SJSA1 (cell line): ENCODE data around the gene RNH1. TPM values are rescaled to one million over a fixed set of nuclear protein-coding genes. Genes with fewer than 3 reads are reported as not detected.

Source experiments
- DNase-seq, 2 experiments: peaks; one replicate each; pipeline ENCODE4 v3.0.0-alpha.2; 2015 to 2020; ENCODE audit warnings: low spot score in 2 of 2, low read depth in 1 of 2
- H3K27ac ChIP-seq: fragments of 250-450 bp; sonication (Bioruptor Pico); 2 replicates; pipeline ENCODE4 v1.5.1; 2020; ENCODE audit warnings: mild to moderate bottlenecking, moderate library complexity
- H3K27me3 ChIP-seq: fragments of 250-450 bp; sonication (Bioruptor Pico); replicated peaks from 2 replicates; pipeline ENCODE4 v1.5.1; 2020; ENCODE audit warnings: mild to moderate bottlenecking, moderate library complexity
- H3K36me3 ChIP-seq: fragments of 250-450 bp; sonication (Bioruptor Pico); 2 replicates; pipeline ENCODE4 v1.5.1; 2020; ENCODE audit warnings: mild to moderate bottlenecking
- H3K4me1 ChIP-seq: fragments of 250-450 bp; sonication (Bioruptor Pico); replicated peaks from 2 replicates; pipeline ENCODE4 v1.6.1; 2021; ENCODE audit warnings: mild to moderate bottlenecking
- H3K4me3 ChIP-seq: fragments of 250-450 bp; sonication (Bioruptor Pico); 2 replicates; pipeline ENCODE4 v1.5.1; 2020; ENCODE audit warnings: mild to moderate bottlenecking
- H3K9me3 ChIP-seq: fragments of 250-450 bp; sonication (Bioruptor Pico); replicated peaks from 2 replicates; pipeline ENCODE4 v1.5.1; 2020; ENCODE audit warnings: mild to moderate bottlenecking
- total RNA-seq: library from RNA; depleted of rRNA; stranded (reverse); fragments of >200 nt; shearing (Covaris generic); gene quantifications from 2 replicates; pipeline ENCODE4 v1.2.3, GENCODE V29; 2014; rRNA removed

Gene RNH1
- total RNA-seq, 1 experiment from 2014 or later: 137 TPM

- Histone ChIP-seq H3K9me3 (no peaks in the 10 kb centered on the region), H3K27ac (no peak overlapping the region), H3K4me3 (no peak overlapping the region), H3K36me3 (peaks cover 5% of the 10 kb centered on the region), H3K4me1 (peaks cover 17% of the 10 kb centered on the region), H3K27me3 (no peaks in the 10 kb centered on the region)
- no peak for DNase-seq
Observed at GRCh38 chr11:451738-452137, 55.3 kb downstream of the RNH1 start.

GRCh38 chr11:450809-451451 is 56.1 kb downstream of the RNH1 start:
- Histone ChIP-seq H3K27me3 (no peaks in the 10 kb centered on the region), H3K36me3 (peaks cover 5% of the 10 kb centered on the region), H3K4me1 (peaks cover 17% of the 10 kb centered on the region), H3K9me3 (no peaks in the 10 kb centered on the region), H3K27ac (no peak overlapping the region), H3K4me3 (peak overlapping the region; percentile 97)
- peak; percentile 16 to 49 for DNase-seq

- H3K4me3 ChIP-seq: peak within 1 kb of the TSS; percentile 97
- H3K27ac ChIP-seq: no peak within 1 kb of the TSS
- H3K36me3 ChIP-seq: peaks cover 5% of the 10 kb centered on the region
- H3K9me3 ChIP-seq: no peaks in the 10 kb centered on the region
- H3K27me3 ChIP-seq: no peaks in the 10 kb centered on the region
- peaks cover 17% of the 10 kb centered on the region for H3K4me1 ChIP-seq
- peak; percentile 72 to 87 for DNase-seq
Observed at GRCh38 chr11:449889-450808, 56.9 kb downstream of the RNH1 start, which contains the start of gene PTDSS2. Gene PTDSS2 (plus strand): TSS chr11:450279. CDS start chr11:450456, 177 bp downstream.

- no peaks in the 10 kb centered on the region for H3K9me3 ChIP-seq
- DNase-seq: peak; percentile 80 to 84
- peak overlapping the region; percentile 50; the same call in 1 of the 2 replicates for H3K27ac ChIP-seq
- peaks cover 17% of the 10 kb centered on the region for H3K4me1 ChIP-seq
- H3K27me3 ChIP-seq: no peaks in the 10 kb centered on the region
- peak overlapping the region; percentile 48 for H3K4me3 ChIP-seq
- peaks cover 5% of the 10 kb centered on the region for H3K36me3 ChIP-seq
Observed at GRCh38 chr11:447923-448731, 58.9 kb downstream of the RNH1 start.

- Histone ChIP-seq H3K4me1 (peaks cover 17% of the 10 kb centered on the region), H3K27ac (no peak overlapping the region)
Observed at GRCh38 chr11:446891-447290, 60.2 kb downstream of the RNH1 start.

GRCh38 chr11:445765-446588 is 61.1 kb downstream of the RNH1 start:
- H3K9me3 ChIP-seq: no peaks in the 10 kb centered on the region
- H3K27ac ChIP-seq: no peak overlapping the region
- peaks cover 5% of the 10 kb centered on the region for H3K36me3 ChIP-seq
- DNase-seq: no peak
- H3K4me1 ChIP-seq: peaks cover 12% of the 10 kb centered on the region
- H3K4me3 ChIP-seq: no peak overlapping the region
- no peaks in the 10 kb centered on the region for H3K27me3 ChIP-seq

More at GRCh38 chr11:446891-447290, 60.2 kb downstream of the RNH1 start:
- Histone ChIP-seq H3K4me3 (no peak overlapping the region), H3K9me3 (no peaks in the 10 kb centered on the region), H3K27me3 (no peaks in the 10 kb centered on the region), H3K36me3 (peaks cover 5% of the 10 kb centered on the region)
- no peak for DNase-seq

Other genes starting within 250 kb of the RNH1 start
- not detected in 2 replicates for gene NLRP6, start 228.8 kb downstream of the RNH1 start, total RNA-seq
- 2.1 and 4.6 TPM in 2 replicates for gene PGGHG, start 218.1 kb downstream of the RNH1 start, total RNA-seq
- not detected in 2 replicates for gene IFITM5, start 207.7 kb downstream of the RNH1 start, total RNA-seq
- gene IFITM2, start 199.4 kb downstream of the RNH1 start, total RNA-seq: 6.0 and 16.3 TPM in 2 replicates
- gene IFITM1, start 193.2 kb downstream of the RNH1 start, total RNA-seq: 0.37 TPM in 1 of 2 replicates, not detected in the other
- gene IFITM3, start 186.4 kb downstream of the RNH1 start, total RNA-seq: 43.5 and 63.1 TPM in 2 replicates
- not detected in 2 replicates for gene B4GALNT4, start 137.7 kb downstream of the RNH1 start, total RNA-seq
- 1.9 and 5.7 TPM in 2 replicates for gene PKP3, start 113.0 kb downstream of the RNH1 start, total RNA-seq
- gene SIGIRR, start 92.2 kb downstream of the RNH1 start, total RNA-seq: 3.3 and 8.6 TPM in 2 replicates
- not detected in 2 replicates for gene ANO9, start 65.2 kb downstream of the RNH1 start, total RNA-seq
- 11.5 and 18.3 TPM in 2 replicates for gene PTDSS2, start 57.0 kb downstream of the RNH1 start, total RNA-seq
- gene HRAS, start 28.3 kb upstream of the RNH1 start, total RNA-seq: 47.3 and 52.3 TPM in 2 replicates
- gene LRRC56, start 30.3 kb upstream of the RNH1 start, total RNA-seq: 0.05 TPM in 1 of 2 replicates, not detected in the other
- 0.18 TPM in 1 of 2 replicates, not detected in the other for gene LMNTD2, start 53.5 kb upstream of the RNH1 start, total RNA-seq
- gene RASSF7, start 53.7 kb upstream of the RNH1 start, total RNA-seq: 13.8 and 16.4 TPM in 2 replicates
- gene PHRF1, start 69.2 kb upstream of the RNH1 start, total RNA-seq: 15.8 and 21.7 TPM in 2 replicates
- 4.3 and 5.9 TPM in 2 replicates for gene IRF7, start 108.7 kb upstream of the RNH1 start, total RNA-seq
- gene CDHR5, start 117.7 kb upstream of the RNH1 start, total RNA-seq: not detected in 2 replicates
- gene SCT, start 119.9 kb upstream of the RNH1 start, total RNA-seq: not detected in 2 replicates
- gene DRD4, start 130.0 kb upstream of the RNH1 start, total RNA-seq: not detected in 2 replicates
- gene DEAF1, start 188.0 kb upstream of the RNH1 start, total RNA-seq: 4.4 and 8.0 TPM in 2 replicates
- gene TMEM80, start 188.6 kb upstream of the RNH1 start, total RNA-seq: 16.0 and 16.7 TPM in 2 replicates
- not detected in 2 replicates for gene EPS8L2, start 199.0 kb upstream of the RNH1 start, total RNA-seq
- 159 and 302 TPM in 2 replicates for gene TALDO1, start 240.2 kb upstream of the RNH1 start, total RNA-seq